D721Med (cell line): ENCODE measurements around the gene TBC1D30.
"Not testable (repeated sequence)": the region's sequence is repeated elsewhere in the genome, so short reads cannot be mapped to it uniquely, and the experiment has no call there.

Source experiments
- DNase-seq: peaks from one replicate; pipeline ENCODE4 v3.0.0; 2011; ENCODE audit warnings: low spot score; ENCODE audit not compliant: insufficient read length
- FAIRE-seq: peaks from 2 replicates; lab custom pipeline; 2011; peaks lifted over from hg19 to GRCh38; lab: Jason Lieb, UNC
- TF ChIP-seq, protein P1 (sequence below): IDR thresholded peaks from 2 replicates; pipeline ENCODE4 v1.5.1; 2012; ENCODE audit warnings: mild to moderate bottlenecking, control low read depth; ENCODE audit not compliant: insufficient read depth; ENCODE audit errors: missing control alignments

The TBC1D30 gene, protein sequence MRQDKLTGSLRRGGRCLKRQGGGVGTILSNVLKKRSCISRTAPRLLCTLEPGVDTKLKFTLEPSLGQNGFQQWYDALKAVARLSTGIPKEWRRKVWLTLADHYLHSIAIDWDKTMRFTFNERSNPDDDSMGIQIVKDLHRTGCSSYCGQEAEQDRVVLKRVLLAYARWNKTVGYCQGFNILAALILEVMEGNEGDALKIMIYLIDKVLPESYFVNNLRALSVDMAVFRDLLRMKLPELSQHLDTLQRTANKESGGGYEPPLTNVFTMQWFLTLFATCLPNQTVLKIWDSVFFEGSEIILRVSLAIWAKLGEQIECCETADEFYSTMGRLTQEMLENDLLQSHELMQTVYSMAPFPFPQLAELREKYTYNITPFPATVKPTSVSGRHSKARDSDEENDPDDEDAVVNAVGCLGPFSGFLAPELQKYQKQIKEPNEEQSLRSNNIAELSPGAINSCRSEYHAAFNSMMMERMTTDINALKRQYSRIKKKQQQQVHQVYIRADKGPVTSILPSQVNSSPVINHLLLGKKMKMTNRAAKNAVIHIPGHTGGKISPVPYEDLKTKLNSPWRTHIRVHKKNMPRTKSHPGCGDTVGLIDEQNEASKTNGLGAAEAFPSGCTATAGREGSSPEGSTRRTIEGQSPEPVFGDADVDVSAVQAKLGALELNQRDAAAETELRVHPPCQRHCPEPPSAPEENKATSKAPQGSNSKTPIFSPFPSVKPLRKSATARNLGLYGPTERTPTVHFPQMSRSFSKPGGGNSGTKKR

DNA sequence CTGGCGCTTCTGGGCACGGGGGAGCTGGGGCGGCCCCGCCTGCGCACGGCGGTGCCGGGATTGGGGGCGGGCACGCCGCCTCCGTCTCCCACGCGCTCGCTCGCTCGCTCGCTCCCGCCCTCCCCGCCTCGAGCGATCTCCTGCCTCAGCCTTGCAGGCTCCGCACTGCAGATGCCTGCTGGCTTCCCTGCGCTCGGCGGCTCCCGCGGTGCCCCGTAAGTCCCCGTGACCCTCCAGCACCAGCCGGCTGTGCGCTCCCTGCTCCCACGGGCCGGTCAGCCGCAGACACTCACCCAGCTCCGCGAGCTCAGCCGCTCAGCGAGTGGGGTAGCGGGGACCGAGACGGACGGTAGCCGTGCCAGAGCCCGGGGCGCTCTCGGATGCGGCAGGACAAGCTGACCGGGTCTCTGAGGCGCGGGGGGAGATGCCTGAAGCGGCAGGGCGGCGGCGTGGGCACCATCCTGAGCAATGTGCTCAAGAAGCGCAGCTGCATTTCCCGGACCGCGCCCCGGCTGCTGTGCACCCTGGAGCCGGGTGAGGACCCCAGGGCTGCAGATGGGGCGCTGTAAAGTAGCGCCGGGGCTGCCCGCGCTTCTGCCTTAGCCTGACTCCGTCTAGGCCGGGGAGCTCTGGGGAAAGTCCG is at the start of gene TBC1D30:
Gene TBC1D30, plus strand, starts transcription at position 148 of the 643 bp plus-strand sequence. Its CDS starts 233 bp downstream, at position 381.
- DNase-seq (peak; percentile 29), FAIRE-seq (no peak)
- TF ChIP-seq, protein P1, sequence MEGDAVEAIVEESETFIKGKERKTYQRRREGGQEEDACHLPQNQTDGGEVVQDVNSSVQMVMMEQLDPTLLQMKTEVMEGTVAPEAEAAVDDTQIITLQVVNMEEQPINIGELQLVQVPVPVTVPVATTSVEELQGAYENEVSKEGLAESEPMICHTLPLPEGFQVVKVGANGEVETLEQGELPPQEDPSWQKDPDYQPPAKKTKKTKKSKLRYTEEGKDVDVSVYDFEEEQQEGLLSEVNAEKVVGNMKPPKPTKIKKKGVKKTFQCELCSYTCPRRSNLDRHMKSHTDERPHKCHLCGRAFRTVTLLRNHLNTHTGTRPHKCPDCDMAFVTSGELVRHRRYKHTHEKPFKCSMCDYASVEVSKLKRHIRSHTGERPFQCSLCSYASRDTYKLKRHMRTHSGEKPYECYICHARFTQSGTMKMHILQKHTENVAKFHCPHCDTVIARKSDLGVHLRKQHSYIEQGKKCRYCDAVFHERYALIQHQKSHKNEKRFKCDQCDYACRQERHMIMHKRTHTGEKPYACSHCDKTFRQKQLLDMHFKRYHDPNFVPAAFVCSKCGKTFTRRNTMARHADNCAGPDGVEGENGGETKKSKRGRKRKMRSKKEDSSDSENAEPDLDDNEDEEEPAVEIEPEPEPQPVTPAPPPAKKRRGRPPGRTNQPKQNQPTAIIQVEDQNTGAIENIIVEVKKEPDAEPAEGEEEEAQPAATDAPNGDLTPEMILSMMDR = no peak

DNA sequence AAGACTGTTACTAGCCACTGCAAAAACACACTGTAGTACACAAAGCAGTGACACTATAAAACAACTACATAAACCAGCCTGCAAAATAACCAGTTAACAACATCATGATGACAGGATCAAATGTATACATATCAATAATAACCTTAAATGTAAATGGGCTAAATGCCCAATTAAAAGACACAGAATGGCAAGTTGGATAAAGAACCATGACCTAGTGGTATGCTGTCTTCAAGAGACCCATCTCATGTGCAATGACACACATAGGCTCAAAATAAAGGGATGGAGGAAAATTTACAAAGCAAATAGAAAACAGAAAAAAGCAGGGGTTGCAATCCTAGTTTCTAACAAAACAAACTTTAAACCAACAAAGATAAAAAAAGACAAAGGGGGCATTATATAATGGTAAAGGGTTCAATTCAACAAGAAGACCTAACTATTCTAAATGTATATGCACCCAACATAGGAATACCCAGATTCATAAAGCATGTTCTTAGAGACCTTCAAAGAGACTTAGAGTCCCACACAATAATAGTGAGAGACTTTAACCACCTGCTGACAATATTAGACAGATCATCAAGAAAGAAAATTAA is 49.2 kb upstream of the TBC1D30 start:
- FAIRE-seq, DNase-seq: not testable (repeated sequence)

DNA sequence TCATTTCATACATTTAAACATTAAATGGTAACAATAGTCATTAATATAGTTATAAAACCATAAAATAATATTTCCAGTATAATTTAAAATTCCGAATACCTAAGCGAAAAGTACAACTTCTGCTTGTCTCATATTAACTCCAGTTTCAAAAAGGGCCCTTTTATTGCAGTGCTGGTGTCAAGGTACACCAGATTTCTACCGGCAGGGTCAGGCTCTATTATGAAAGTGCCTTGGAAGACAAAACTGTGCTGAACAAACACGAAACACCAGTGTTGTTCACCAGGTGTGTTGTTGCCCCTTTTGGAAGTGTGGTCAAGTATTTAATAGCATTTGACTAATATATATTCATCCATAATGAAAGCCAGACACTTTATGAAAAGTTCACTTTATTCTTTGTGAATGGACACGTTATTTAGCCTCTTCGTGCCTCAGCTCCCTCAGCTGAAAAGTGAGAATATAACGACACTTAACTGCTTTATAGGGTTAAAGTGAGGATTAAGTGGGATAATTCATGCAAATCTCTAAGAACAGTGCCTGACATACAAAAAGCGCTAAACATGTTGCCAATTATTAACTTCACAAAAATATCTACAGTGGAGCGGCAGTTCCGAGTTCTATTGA is 45.0 kb upstream of the TBC1D30 start:
- TF ChIP-seq, protein P1 = no peak
- DNase-seq (no peak), FAIRE-seq (no peak)

DNA sequence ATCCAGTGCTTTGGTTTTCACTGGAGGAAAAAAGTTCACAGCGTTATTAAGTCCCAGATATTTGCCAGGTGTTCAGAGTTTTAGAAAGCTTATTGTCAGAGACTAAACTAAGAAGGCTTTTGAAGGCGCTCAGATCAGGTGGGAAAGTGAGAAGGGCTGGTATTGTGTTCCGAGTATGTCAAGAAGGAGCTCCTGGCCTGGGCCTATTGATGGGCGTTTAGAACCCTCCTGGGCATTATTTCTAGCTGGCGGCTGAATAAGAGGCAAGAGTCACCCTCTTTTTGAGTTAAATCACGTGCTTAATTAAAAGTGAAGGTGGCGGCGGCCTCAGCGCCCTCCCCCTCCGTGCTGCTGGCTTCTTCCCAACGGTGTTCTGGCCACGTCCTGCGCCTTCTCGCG is 44.3 kb upstream of the TBC1D30 start:
- FAIRE-seq (no peak), DNase-seq (peak; percentile 23)
- TF ChIP-seq, protein P1 = no peak

DNA sequence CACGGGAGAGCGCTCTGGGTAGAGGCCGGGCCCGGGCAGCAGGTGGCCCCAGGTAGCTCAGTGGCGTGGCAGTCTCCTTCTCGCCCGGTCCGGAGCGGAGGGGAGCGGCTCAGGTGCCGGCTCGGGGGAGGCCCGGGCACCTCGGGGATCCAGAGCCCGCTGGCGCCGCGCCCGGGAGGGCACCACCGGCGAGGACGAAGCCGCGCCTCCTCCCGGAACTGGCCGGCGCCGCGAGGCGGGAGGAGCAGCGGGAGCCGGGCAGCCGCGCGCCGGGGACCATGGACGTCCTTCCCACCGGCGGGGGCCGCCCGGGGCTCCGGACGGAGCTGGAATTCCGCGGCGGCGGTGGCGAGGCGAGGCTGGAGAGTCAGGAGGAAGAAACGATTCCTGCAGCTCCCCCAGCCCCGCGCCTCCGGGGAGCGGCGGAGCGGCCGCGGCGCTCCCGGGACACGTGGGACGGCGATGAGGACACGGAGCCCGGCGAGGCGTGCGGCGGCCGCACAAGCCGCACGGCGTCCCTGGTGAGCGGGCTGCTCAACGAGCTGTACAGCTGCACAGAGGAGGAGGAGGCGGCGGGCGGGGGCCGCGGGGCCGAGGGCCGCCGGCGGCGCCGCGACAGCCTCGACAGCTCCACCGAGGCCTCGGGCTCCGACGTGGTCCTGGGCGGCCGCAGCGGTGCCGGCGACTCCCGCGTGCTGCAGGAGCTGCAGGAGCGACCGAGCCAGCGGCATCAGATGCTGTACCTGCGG is 43.7 kb upstream of the TBC1D30 start:
- TF ChIP-seq, protein P1 = no peak
- FAIRE-seq = no peak
- DNase-seq = no peak

DNA sequence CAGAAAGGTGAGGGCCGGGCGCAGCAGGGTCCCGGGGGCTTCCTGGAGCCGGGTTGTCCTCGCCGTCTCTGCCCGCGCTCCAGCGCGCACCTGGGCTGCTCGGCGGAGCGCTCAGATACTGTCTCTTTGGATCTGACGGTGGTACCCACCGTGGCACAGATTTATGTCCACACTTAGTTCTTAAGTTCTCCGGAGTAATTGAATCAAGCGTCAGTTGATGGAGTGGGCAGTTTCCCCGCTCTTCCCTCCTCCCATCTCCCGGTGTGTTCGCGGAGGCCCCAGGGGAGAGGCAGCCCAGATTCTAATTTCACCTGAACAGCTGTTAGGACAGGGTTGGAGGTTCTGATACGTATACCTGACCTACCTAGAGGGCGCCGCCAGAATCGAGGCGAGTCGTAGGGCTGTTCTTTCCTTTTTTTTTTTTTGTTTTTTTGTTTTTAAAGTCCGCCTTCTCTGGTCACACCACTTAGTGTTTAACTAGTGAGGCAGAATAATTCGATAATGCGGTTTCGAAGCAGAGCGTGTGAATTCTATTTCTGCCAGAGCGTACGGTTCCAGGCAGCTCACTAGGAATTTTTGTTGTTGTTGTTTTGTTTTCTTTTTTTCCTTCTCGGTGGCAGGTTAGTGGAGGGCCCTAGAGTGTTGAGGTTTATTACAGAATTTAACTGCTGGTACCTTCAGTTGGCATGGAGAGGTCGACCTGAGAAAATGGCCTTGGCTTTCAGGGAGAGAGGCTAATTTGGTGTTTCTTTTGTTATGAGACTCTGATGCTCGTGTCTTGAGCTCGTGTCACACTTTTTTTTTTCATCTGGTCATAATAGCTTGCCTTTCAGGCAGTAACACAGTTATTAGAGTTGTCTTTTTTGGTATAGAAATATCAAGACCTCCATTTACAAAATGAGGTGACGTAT is 42.9 kb upstream of the TBC1D30 start:
- FAIRE-seq = no peak
- TF ChIP-seq, protein P1 = no peak

More for the DNA sequence above, 42.9 kb upstream of the TBC1D30 start:
- no peak for DNase-seq
